ENCODE results near the gene PPCDC. TPM values are rescaled to one million over a fixed set of nuclear protein-coding genes. Genes with fewer than 3 reads are reported as not detected.

Gene PPCDC
- polyA plus RNA-seq, 1 donor (not counting 4 experiments of a cell fraction or from before 2014, with no cell fraction given), result 11.9 TPM

- peaks cover 8% of the 10 kb centered on the region for H3K27me3 ChIP-seq (ENCODE audit: control insufficient read depth, extremely low read depth, insufficient read depth, low read length)
- H3K9me3 ChIP-seq (ENCODE audit: control insufficient read depth, low read depth, low read length), result no peaks in the 10 kb centered on the region
- no peak overlapping the region for H2AFZ ChIP-seq (ENCODE audit: control insufficient read depth, low read length)
- no peak overlapping the region for H3K27ac ChIP-seq (ENCODE audit: control insufficient read depth, insufficient read depth, low read length)
- no peak overlapping the region for H3K4me2 ChIP-seq (ENCODE audit: control insufficient read depth, extremely low read depth, insufficient read depth, low read depth, low read length)
- no peak for TF ChIP-seq EZH2 (IDR thresholded peaks at IDR 0.05; ENCODE audit: low read length)
- no peak for TF ChIP-seq CTCF (optimal IDR thresholded peaks at IDR 0.05 in 1 of 3, IDR thresholded peaks at IDR 0.05 in 1 of 3, conservative IDR thresholded peaks at IDR 0.05 in 1 of 3; ENCODE audit: extremely low read depth in 1 of 3, insufficient read depth in 2 of 3, low read length in 3 of 3)
- no peaks in the 10 kb centered on the region for H3K4me1 ChIP-seq (ENCODE audit: control insufficient read depth, extremely low read depth, insufficient read depth, low read length)
- no peaks in the 10 kb centered on the region for H3K9me1 ChIP-seq (ENCODE audit: control insufficient read depth, extremely low read depth, insufficient read depth, low read length)
- no peaks in the 10 kb centered on the region for H3K79me2 ChIP-seq (ENCODE audit: control insufficient read depth, insufficient read depth, low read length)
- no peak overlapping the region for H3K4me3 ChIP-seq (ENCODE audit: control insufficient read depth in 2 of 3, extremely low read depth in 1 of 3, insufficient read depth in 2 of 3, low read depth in 1 of 3, low read length in 3 of 3)
- no peaks in the 10 kb centered on the region for H4K20me1 ChIP-seq (ENCODE audit: control insufficient read depth, extremely low read depth, insufficient read depth, low read length)
- DNase-seq (ENCODE audit: low read depth, low spot score), result no peak
- dilution Hi-C loops (cut with MboI; ENCODE audit: extremely low pct_ligation_motif_present, low sequenced_read_pairs), result no loop called here
- no peaks in the 10 kb centered on the region for H3K36me3 ChIP-seq (ENCODE audit: control insufficient read depth in 2 of 2, extremely low read depth in 1 of 2, insufficient read depth in 2 of 2, low read length in 2 of 2)
- no peak overlapping the region for H3K9ac ChIP-seq (ENCODE audit: control insufficient read depth, extremely low read depth, insufficient read depth, low read length)
- no peak for FAIRE-seq
Measured at GRCh38 chr15:74983725-74984231, 39.6 kb upstream of the PPCDC start.

GRCh38 chr15:74988007-74988800 is 35.2 kb upstream of the PPCDC start:
- dilution Hi-C loops (cut with MboI; ENCODE audit: extremely low pct_ligation_motif_present, low sequenced_read_pairs), result no loop called here
- Histone ChIP-seq H3K79me2 (ENCODE audit: control insufficient read depth, insufficient read depth, low read length) (no peaks in the 10 kb centered on the region), H3K4me3 (ENCODE audit: control insufficient read depth in 2 of 3, extremely low read depth in 1 of 3, insufficient read depth in 2 of 3, low read depth in 1 of 3, low read length in 3 of 3) (no peak overlapping the region), H3K9me1 (ENCODE audit: control insufficient read depth, extremely low read depth, insufficient read depth, low read length) (no peaks in the 10 kb centered on the region), H3K27me3 (ENCODE audit: control insufficient read depth, extremely low read depth, insufficient read depth, low read length) (peaks cover 3% of the 10 kb centered on the region), H2AFZ (ENCODE audit: control insufficient read depth, low read length) (no peak overlapping the region), H3K4me2 (ENCODE audit: control insufficient read depth, extremely low read depth, insufficient read depth, low read depth, low read length) (no peak overlapping the region), H4K20me1 (ENCODE audit: control insufficient read depth, extremely low read depth, insufficient read depth, low read length) (no peaks in the 10 kb centered on the region), H3K9ac (ENCODE audit: control insufficient read depth, extremely low read depth, insufficient read depth, low read length) (no peak overlapping the region), H3K9me3 (ENCODE audit: control insufficient read depth, low read depth, low read length) (no peaks in the 10 kb centered on the region), H3K27ac (ENCODE audit: control insufficient read depth, insufficient read depth, low read length) (no peak overlapping the region), H3K36me3 (ENCODE audit: control insufficient read depth in 2 of 2, extremely low read depth in 1 of 2, insufficient read depth in 2 of 2, low read length in 2 of 2) (no peaks in the 10 kb centered on the region), H3K4me1 (ENCODE audit: control insufficient read depth, extremely low read depth, insufficient read depth, low read length) (peaks cover 4% of the 10 kb centered on the region)
- no peak for DNase-seq (ENCODE audit: low read depth, low spot score)
- no peak for FAIRE-seq
- no peak for TF ChIP-seq EZH2 (IDR thresholded peaks at IDR 0.05; ENCODE audit: low read length)
- TF ChIP-seq CTCF (optimal IDR thresholded peaks at IDR 0.05 in 1 of 3, IDR thresholded peaks at IDR 0.05 in 1 of 3, conservative IDR thresholded peaks at IDR 0.05 in 1 of 3; ENCODE audit: extremely low read depth in 1 of 3, insufficient read depth in 2 of 3, low read length in 3 of 3), result peak; percentile 55 to 81 (median 68)

Data from keratinocyte (primary cell).